Measurements from ENCODE around the gene KLHDC4. TPM values are rescaled to one million over a fixed set of nuclear protein-coding genes. Genes with fewer than 3 reads are reported as not detected.

KLHDC4 gene
- polyA plus RNA-seq, 1 of the 3 experiments (the other 2 are of a cell fraction): 51.2 TPM

- H3K4me2 ChIP-seq: no peak overlapping the region
- no peaks in the 10 kb centered on the region for H4K20me1 ChIP-seq (ENCODE audit: insufficient read depth)
- CTCF ChIA-PET: interaction anchor here (1.3 to 1.7 kb wide), 4 partner anchors 8 to 122 kb away, joined by 3 to 4 read pairs (median 4); no protein-coding TSS in a partner anchor
- peaks cover 0 to 78% of the 10 kb centered on the region in 2 experiments for H3K36me3 ChIP-seq (replicated peaks in 1 of 2; ENCODE audit: control insufficient read depth in 1 of 2, insufficient read depth in 2 of 2, low read length in 1 of 2)
- H3K4me3 ChIP-seq (ENCODE audit: low read depth in 2 of 2, low read length in 1 of 2): no peak overlapping the region
- 100% methylated on average over 7 of the region's 12 CpGs for WGBS (ENCODE audit: low lambda C conversion rate)
- H3K27ac ChIP-seq (ENCODE audit: low read depth in 2 of 2, low read length in 1 of 2): no peak overlapping the region
- no peaks in the 10 kb centered on the region for H3K79me2 ChIP-seq (ENCODE audit: insufficient read depth)
- H2AFZ ChIP-seq (ENCODE audit: low read depth): no peak overlapping the region
- POLR2A ChIA-PET: no interaction called here
- no peaks in the 10 kb centered on the region for H3K9me3 ChIP-seq
- DNase-seq: no peak
- no peaks in the 10 kb centered on the region; a peak in 1 of 4 replicates for H3K4me1 ChIP-seq (ENCODE audit: control insufficient read depth in 1 of 2, insufficient read depth in 2 of 2, low read depth in 1 of 2, low read length in 1 of 2)
- no peaks in the 10 kb centered on the region for H3K27me3 ChIP-seq (ENCODE audit: insufficient read depth)
- TF ChIP-seq ELF1 (IDR thresholded peaks at IDR 0.05): no peak
- no peak for TF ChIP-seq TCF12 (IDR thresholded peaks at IDR 0.05)
- TF ChIP-seq MAX (IDR thresholded peaks at IDR 0.05; ENCODE audit: low read depth): no peak
- TF ChIP-seq PBX3 (IDR thresholded peaks at IDR 0.05): no peak
- no peak for TF ChIP-seq USF1 (IDR thresholded peaks at IDR 0.05; ENCODE audit: borderline replicate concordance, low read depth)
- no peak for TF ChIP-seq EZH2phosphoT487 (IDR thresholded peaks at IDR 0.05; ENCODE audit: borderline replicate concordance, low read depth)
- TF ChIP-seq RCOR1 (IDR thresholded peaks at IDR 0.05; ENCODE audit: low read length): no peak
- TF ChIP-seq GABPA (IDR thresholded peaks at IDR 0.05; ENCODE audit: low read depth): no peak
- H3F3A ChIP-seq (replicated peaks; ENCODE audit: insufficient read depth): no peaks in the 10 kb centered on the region
- no peaks in the 10 kb centered on the region for H3K9me2 ChIP-seq
- H3K9ac ChIP-seq: no peak overlapping the region
Observed at GRCh38 chr16:87710887-87711286, 54.9 kb downstream of the KLHDC4 start.

GRCh38 chr16:87709677-87710076, 56.1 kb downstream of the KLHDC4 start:
- ChIA-PET POLR2A (no interaction called here), CTCF (interaction anchor here (1.3 kb wide), 1 partner anchor 121 kb away, joined by 4 read pairs; no protein-coding TSS in a partner anchor)
- TF ChIP-seq MEF2A (IDR thresholded peaks at IDR 0.05; ENCODE audit: borderline replicate concordance, low read depth) (no peak), ZBTB33 (IDR thresholded peaks at IDR 0.05; ENCODE audit: borderline replicate concordance, low read depth) (no peak), GABPA (IDR thresholded peaks at IDR 0.05; ENCODE audit: low read depth) (no peak), USF2 (IDR thresholded peaks at IDR 0.05; ENCODE audit: borderline replicate concordance, low read depth, low read length) (no peak), RXRA (IDR thresholded peaks at IDR 0.05; ENCODE audit: borderline replicate concordance, low read depth) (no peak), TEAD4 (IDR thresholded peaks at IDR 0.05; ENCODE audit: borderline replicate concordance, insufficient read depth) (no peak), ELF1 (IDR thresholded peaks at IDR 0.05) (no peak), IRF3 (IDR thresholded peaks at IDR 0.05; ENCODE audit: low read depth, low read length) (no peak), POLR2AphosphoS5 (IDR thresholded peaks at IDR 0.05; ENCODE audit: low read depth, low read length) (no peak), CTCF (IDR thresholded peaks at IDR 0.05) (no peak), RCOR1 (IDR thresholded peaks at IDR 0.05; ENCODE audit: low read length) (no peak), USF1 (IDR thresholded peaks at IDR 0.05; ENCODE audit: borderline replicate concordance, low read depth) (no peak), MAX (IDR thresholded peaks at IDR 0.05; ENCODE audit: low read depth) (no peak)

More at GRCh38 chr16:87709677-87710076, 56.1 kb downstream of the KLHDC4 start:
- no peak for DNase-seq
- Histone ChIP-seq H3K4me2 (no peak overlapping the region), H3K36me3 (replicated peaks in 1 of 2; ENCODE audit: control insufficient read depth in 1 of 2, insufficient read depth in 2 of 2, low read length in 1 of 2) (peaks cover 0 to 68% of the 10 kb centered on the region in 2 experiments), H3F3A (replicated peaks; ENCODE audit: insufficient read depth) (no peaks in the 10 kb centered on the region), H3K4me1 (ENCODE audit: control insufficient read depth in 1 of 2, insufficient read depth in 2 of 2, low read depth in 1 of 2, low read length in 1 of 2) (no peaks in the 10 kb centered on the region; a peak in 1 of 4 replicates), H3K27ac (ENCODE audit: low read depth in 2 of 2, low read length in 1 of 2) (no peak overlapping the region; a peak in 1 of 4 replicates), H2AFZ (ENCODE audit: low read depth) (no peak overlapping the region), H4K20me1 (ENCODE audit: insufficient read depth) (no peaks in the 10 kb centered on the region), H3K9me2 (no peaks in the 10 kb centered on the region), H3K27me3 (ENCODE audit: insufficient read depth) (no peaks in the 10 kb centered on the region), H3K79me2 (ENCODE audit: insufficient read depth) (no peaks in the 10 kb centered on the region), H3K9me3 (no peaks in the 10 kb centered on the region), H3K9ac (no peak overlapping the region), H3K4me3 (ENCODE audit: low read depth in 2 of 2, low read length in 1 of 2) (no peak overlapping the region)
- 97% methylated on average over 10 of the region's 12 CpGs for WGBS (ENCODE audit: low lambda C conversion rate)

All from SK-N-SH (cell line).